Activated T-helper 9 cell treated with anti-CD3 and anti-CD28 coated beads, Interleukin-2, amount 50 U/mL, for 16 hours (primary cell): ENCODE results near the gene UMOD.
"Not testable (repeated sequence)": the region's sequence is repeated elsewhere in the genome, so short reads cannot be mapped to it uniquely, and the experiment has no call there.

Experiments used
- DNase-seq: peaks from one replicate; pipeline ENCODE4 v3.0.0-alpha.2; 2020; ENCODE audit warnings: low read depth

The UMOD gene

DNA sequence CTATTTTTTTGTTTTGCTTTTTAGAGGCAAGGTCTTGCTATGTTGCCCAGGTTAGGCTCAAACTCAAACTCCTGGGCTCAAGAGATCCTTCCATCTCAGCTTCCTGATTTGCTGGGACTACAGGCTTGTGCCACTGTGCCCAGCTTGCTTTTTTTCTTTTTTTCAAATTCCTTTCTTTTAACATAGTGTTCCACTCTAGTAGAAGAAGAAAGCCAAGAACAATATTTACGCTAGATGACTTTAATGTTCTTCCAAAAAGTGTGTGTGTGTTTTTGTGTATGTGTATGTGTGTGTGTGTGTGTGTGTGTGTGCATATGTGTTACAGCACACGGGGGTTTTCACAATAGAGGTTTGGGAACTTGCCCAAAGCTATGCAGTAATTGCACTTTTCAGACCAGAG, 10.7 kb upstream of the UMOD start:
- no peak for DNase-seq

DNA sequence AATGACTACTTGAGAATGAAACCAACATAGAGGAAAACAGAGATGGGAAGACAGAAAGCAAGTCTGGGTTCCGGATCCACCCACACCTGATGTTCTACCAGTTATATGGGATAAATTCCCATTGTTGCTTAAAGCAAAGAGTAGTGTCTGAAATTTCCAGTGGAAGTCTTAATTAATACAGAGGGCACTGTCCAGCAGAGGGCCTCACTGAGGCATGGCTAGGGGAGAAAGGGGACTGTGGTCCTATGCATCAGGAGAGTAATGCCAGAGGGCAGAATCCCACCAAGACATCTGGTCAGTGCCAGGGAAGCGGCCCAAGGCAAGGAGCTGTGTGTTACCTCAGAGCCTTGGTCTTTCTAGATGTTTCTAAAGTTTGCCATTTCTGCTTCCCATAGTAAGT, 7.5 kb upstream of the UMOD start:
- DNase-seq, result no peak

DNA sequence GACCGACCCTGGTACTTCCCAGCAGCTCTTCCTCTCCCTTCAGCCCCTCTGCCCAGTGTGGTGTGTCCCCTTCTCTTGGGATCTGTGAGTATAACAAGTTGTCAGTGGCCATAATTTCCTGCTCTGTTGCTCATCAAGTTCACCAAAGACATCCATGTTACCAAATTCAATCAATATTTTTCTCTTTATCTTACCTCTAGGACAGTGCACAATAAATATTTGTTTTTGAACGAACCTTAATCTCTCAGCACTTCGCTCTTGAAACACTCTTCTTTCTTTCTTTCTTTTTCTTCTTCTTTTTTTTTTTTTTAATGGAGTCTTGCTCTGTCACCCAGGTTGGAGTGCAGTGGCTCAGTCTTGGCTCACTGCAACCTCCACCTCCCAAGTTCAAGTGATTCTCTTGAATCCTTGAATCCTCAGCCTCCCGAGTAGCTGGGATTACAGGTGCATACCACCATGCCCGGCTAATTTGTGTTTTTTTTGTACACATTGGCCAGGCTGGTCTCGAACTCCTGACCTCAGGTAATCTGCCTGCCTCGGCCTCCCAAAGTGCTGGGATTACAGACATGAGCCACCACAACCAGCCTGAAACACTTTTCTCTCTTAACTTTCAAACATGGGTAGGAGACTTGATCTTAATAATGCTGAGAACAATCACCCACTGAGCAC, 2.7 kb upstream of the UMOD start:
- no peak for DNase-seq

- DNase-seq, result no peak
These were observed 864 bp upstream of the UMOD start for GRCh38 chr16:20353379-20353778.

GRCh38 chr16:20349615-20350014, 2.9 kb downstream of the UMOD start:
- DNase-seq, result no peak

- DNase-seq, result no peak
These were observed 3.9 kb downstream of the UMOD start for GRCh38 chr16:20348365-20349185.

DNA sequence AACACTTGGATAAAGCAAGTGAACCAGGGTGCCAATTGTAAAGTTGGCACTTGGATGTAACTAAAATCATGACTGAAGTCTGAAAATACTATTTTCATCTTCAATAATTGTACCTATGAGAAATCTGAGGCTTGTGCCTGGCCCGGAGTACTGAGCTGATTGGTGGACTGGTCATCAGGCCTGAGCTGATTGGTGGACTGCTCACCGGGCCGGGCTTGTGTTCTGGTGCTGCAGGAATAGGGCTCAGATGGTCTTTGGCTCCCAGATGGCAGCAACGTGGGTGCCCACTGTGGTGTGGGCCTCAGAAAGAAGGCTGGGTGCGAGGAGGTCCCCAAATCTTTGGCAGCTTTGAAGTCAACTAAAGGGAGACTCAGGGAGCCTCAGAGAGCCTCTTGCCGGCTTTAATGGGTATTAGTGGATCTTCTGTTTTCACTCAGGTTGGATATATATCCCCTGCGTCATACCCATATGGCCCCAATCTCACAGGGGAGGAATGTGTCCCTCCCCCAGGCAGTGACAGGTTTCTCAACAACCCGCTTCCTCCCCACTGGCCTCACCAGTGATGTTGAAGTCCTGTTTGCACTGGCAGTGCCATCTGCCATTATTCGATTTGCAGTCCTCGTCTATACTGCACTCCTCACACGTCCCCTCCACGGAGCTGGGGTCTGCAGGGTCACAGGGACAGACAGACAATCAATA, 4.7 kb downstream of the UMOD start:
- no peak for DNase-seq

DNA sequence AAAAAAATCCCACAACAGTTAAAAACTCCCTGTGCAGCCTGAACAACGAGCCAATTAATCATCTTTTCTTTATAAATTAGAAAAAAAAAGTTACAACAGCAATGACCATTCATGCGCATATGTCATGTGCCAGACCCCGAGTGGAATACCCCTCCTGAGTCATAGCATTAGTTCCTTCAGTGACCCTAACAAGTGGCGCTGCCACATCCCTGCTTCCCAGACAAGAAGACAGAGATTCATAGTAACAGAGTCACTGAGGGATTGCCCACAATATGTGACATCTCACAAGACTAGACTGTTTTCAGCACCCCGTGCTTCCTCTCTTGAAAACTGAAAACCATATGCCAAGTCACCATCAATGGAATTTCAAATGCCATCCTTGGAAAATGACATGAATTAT, 7.9 kb downstream of the UMOD start:
- DNase-seq, result no peak

DNA sequence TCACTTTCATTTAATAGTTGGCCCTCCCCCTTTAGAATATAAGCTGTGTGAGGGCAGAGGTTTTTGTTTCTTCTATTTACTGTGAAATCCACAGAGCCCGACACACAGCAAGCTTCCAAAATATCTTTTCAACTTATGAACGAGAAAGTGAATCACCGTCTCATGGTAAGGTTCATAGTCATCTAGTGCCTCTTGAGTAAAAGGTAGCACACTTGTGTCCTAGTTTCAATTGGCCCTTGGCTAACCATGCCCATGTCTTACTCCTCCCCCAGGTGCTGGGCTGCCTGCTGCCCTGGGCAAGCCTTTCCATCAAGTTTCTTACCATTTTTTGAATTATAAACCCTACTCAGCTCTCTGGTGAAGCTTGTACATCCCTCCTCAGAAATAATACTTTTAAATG, 12.8 kb downstream of the UMOD start:
- DNase-seq, result no peak

- no peak for DNase-seq
These were observed 15.6 kb downstream of the UMOD start for GRCh38 chr16:20336955-20337354.

GRCh38 chr16:20334396-20334795, 18.1 kb downstream of the UMOD start:
- no peak for DNase-seq

DNA sequence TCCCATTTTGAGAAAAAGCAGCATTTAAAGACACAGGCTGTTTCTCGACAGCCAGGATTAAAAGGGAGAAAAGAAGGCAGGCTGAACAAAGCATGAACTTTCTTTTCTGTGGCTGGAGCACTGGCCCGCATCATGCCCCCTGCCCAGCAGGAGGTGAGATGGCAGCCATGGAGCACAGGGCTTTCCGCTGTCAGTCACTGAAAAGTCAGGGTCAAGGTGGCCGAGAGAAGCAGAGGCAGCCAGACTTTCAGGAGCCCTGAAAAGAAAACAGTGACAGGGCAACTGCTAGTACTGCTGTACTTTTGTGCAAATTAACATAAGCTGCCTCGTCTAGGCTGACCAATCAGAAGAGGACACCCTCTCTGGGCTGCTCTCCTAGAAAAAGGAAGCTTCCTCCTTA, 19.4 kb downstream of the UMOD start:
- no peak for DNase-seq

- no peak for DNase-seq
These were observed 20.1 kb downstream of the UMOD start for GRCh38 chr16:20332411-20332810.

DNA sequence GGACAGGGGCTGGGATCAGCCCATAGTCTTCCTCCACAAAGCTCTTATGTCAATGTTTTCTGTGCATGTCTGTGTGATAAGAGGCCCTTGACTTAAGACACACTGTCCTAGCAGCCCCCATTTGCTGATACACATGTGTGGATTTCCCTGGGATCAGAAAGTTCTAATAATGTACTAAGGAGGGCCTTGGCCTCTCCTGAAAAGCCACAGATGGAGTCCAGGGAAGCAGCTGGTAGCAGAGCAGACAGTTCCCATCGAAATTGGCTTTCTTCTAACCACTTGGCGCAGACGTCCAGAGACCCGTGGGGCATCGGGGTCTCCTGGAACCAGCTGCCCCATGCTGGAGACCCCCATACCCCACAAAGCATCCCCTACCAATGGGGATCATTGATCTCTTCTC, 20.9 kb downstream of the UMOD start:
- no peak for DNase-seq

GRCh38 chr16:20329392-20330138, 22.9 kb downstream of the UMOD start:
- no peak for DNase-seq

DNA sequence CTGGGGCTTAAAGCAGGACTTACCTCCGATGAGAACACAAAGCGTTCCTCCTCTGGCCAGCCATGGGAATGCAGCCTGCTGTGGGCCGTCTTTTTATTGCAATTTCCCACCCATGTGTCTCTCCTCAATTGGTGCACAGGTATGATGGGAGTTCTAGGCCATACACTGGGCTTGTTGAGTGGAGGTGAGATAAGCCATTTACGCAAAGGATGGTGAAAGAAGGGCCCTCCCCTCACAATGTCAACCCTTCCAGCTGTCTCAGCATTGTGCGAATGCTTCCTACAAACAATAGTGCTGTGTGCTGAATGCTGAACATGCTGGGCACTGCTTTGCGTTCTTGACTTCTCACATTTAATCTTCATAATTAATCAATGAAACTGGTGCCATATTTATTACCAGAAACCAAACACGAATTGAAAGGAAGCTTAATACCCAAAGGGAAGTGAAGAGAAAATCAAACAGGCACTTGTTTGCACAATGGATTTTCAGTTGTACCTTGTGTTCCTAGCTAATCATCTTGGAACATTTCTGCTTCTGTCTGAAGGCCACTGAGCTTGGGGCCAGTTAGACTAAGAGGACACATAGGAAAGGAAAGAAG, 25.0 kb downstream of the UMOD start, which contains the start of gene GP2:
GP2 (minus strand) TSS at position 70 of the 598 bp plus-strand sequence. CDS start 1,082 bp downstream, outside the sequence.
- no peak for DNase-seq

DNA sequence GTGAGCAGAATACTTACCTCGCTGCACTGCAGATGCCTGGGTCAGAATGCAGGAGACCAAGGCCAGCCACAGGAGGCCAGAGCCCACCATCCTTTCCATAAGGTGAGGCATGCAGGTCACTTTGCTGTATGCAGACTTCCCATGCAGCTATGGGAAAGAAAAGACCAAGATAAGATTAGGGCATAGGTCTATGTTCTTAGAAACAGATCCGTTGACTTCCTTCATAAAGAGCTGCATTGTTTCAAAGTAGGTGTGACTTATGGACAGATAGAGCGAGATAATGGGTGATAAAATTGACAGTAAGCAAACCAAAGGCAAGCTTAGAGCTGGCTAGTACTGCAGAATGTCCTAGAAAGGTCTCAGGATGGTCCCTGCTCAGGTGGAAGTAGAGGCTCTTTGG, 26.2 kb downstream of the UMOD start:
- no peak for DNase-seq

- DNase-seq, result no peak
These were observed 27.5 kb downstream of the UMOD start for GRCh38 chr16:20325005-20325404.

DNA sequence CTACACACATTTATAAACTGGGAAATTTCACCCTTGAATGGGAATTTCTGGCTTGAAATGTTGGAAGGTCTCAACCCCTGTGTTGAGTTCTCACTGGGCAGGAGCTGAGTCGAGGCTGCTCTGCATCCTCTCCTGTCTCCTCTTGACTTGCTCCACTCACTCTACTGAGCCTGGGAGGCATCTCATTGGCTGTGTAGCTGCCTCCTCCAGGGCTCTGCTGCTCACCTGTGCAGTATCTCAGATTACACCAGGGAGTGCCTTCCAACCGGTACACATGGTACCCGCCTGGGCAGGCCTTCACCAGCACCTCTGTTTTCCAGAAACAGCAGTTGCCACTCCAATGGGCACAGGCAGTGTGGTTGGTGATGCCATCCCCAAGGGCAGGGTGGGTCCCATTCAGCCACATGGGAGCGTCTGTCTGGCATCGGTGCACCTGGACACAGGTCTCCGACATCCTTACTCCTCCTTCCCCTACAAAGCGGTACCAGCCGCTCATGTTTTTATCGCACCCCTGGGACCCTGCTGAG, 28.9 kb downstream of the UMOD start:
- no peak for DNase-seq

GRCh38 chr16:20322696-20323095, 29.8 kb downstream of the UMOD start:
- DNase-seq, result no peak

DNA sequence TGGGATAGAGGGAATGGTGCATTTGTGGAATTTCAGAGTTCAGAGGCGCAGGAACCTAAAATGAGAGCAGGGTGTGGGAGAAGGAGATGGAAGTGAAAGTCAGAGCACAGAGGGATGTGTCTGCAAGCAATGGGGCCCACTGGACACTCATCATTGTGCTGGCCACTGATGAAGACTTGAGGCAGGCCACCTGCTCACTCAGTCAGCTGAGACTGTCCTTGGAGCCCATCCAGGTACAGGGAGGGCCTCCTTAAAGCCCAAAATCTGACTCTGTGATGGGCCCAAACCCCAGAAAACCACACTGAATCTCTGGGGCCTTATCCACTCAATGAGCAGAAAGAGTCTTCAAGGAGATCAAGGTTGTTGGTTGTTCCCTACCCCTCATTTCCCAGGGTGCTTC, 30.8 kb downstream of the UMOD start:
- no peak for DNase-seq

- not testable (repeated sequence) for DNase-seq
These were observed 31.5 kb downstream of the UMOD start for GRCh38 chr16:20321051-20321450.
